Activated CD8-positive, alpha-beta memory T cell treated with anti-CD3 and anti-CD28 coated beads, Interleukin-2, amount 10 ng/mL, durations not matched to agents 7 days and 5 days (primary cell): Measurements from ENCODE around the gene MKS1. TPM values are rescaled to one million over a fixed set of nuclear protein-coding genes. Genes with fewer than 3 reads are reported as not detected.

Experiments used
- ATAC-seq: fragments of 150-1000 bp; cut with Tn5 transposase; one replicate; pipeline ENCODE4 v1.10.0; 2021; ENCODE audit warnings: moderate library complexity
- CTCF ChIA-PET: fragments of 350-600 bp; sonication (Branson Sonifier 250); formaldehyde crosslinking; loops from one replicate; lab custom pipeline; 2021; ENCODE audit warnings: antibody characterized with exemption; lab: Charles Lee
- DNase-seq: peaks from one replicate; pipeline ENCODE4 v3.0.0-alpha.2; 2020
- H3K27ac Mint-ChIP-seq: one replicate; pipeline ENCODE4 v1.8.0; 2021; ENCODE audit warnings: mild to moderate bottlenecking, mixed read lengths
- H3K27me3 Mint-ChIP-seq: one replicate; pipeline ENCODE4 v1.8.0; 2021; ENCODE audit warnings: mixed read lengths
- H3K36me3 Mint-ChIP-seq: one replicate; pipeline ENCODE4 v1.8.0; 2021; ENCODE audit warnings: mild to moderate bottlenecking, mixed read lengths
- H3K4me1 Mint-ChIP-seq: one replicate; pipeline ENCODE4 v1.8.0; 2021; ENCODE audit warnings: mixed read lengths
- H3K4me3 Mint-ChIP-seq: one replicate; pipeline ENCODE4 v1.8.0; 2021; ENCODE audit warnings: mild to moderate bottlenecking, moderate library complexity, mixed read lengths
- H3K9me3 Mint-ChIP-seq: one replicate; pipeline ENCODE4 v1.8.0; 2022; ENCODE audit warnings: low read depth, mixed read lengths
- total RNA-seq, 2 experiments: library from RNA; stranded (reverse); gene quantifications; one replicate each; pipeline ENCODE4 v1.2.3, GENCODE V29; 2021

Gene MKS1
- total RNA-seq, 2 experiments from 2014 or later, result 17.8 to 18.2 TPM

DNA sequence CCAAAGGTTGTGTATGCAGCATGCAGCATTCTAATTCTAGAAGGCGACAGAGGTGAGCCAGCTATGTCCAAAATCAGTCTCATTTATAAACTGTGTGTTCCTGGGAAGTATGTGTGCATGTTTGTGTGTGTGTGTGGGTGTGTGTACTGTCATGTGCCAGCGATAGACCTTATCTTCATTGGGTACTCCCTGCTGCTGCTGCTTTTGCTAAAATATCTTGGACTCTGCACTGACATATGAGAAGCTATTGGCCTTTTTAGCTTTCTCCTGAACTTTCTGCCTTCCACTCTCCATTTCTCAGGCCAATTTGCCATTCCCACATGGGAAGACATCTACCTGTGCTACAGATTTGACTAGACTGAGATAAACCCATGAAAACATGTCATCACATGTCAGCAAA is 17.3 kb upstream of the MKS1 start:
- CTCF ChIA-PET, result interaction anchor here (0.8 to 2.6 kb wide), 2 partner anchors 9 to 13 kb away, joined by 3 to 9 read pairs; no protein-coding TSS in a partner anchor
- peaks cover 10% of the 10 kb centered on the region for H3K4me1 Mint-ChIP-seq
- H3K36me3 Mint-ChIP-seq, result no peaks in the 10 kb centered on the region
- H3K27me3 Mint-ChIP-seq, result peaks cover 79% of the 10 kb centered on the region
- no peak overlapping the region for H3K27ac Mint-ChIP-seq
- no peak overlapping the region for H3K4me3 Mint-ChIP-seq
- no peaks in the 10 kb centered on the region for H3K9me3 Mint-ChIP-seq
- no peak for DNase-seq
- ATAC-seq, result no peak

GRCh38 chr17:58235821-58236220 is 16.8 kb upstream of the MKS1 start:
- Mint-ChIP-seq H3K4me3 (no peak overlapping the region), H3K36me3 (no peaks in the 10 kb centered on the region), H3K27me3 (peaks cover 80% of the 10 kb centered on the region), H3K9me3 (no peaks in the 10 kb centered on the region), H3K4me1 (peaks cover 10% of the 10 kb centered on the region), H3K27ac (no peak overlapping the region)
- DNase-seq, result no peak
- CTCF ChIA-PET, result interaction anchor here (2.6 kb wide), 1 partner anchor 14 kb away, joined by 9 read pairs; no protein-coding TSS in a partner anchor
- ATAC-seq, result no peak

- Mint-ChIP-seq H3K4me1 (peaks cover 10% of the 10 kb centered on the region), H3K36me3 (no peaks in the 10 kb centered on the region), H3K27me3 (peaks cover 71% of the 10 kb centered on the region), H3K4me3 (no peak overlapping the region), H3K27ac (no peak overlapping the region), H3K9me3 (no peaks in the 10 kb centered on the region)
- ATAC-seq, result no peak
- DNase-seq, result no peak
- CTCF ChIA-PET, result interaction anchor here (2.6 kb wide), 1 partner anchor 15 kb away, joined by 9 read pairs; no protein-coding TSS in a partner anchor
Observed at GRCh38 chr17:58234512-58234911, 15.5 kb upstream of the MKS1 start.

- Mint-ChIP-seq H3K27me3 (peaks cover 69% of the 10 kb centered on the region), H3K9me3 (no peaks in the 10 kb centered on the region), H3K27ac (no peak overlapping the region), H3K36me3 (no peaks in the 10 kb centered on the region), H3K4me3 (no peak overlapping the region), H3K4me1 (peaks cover 10% of the 10 kb centered on the region)
- CTCF ChIA-PET, result no interaction called here
- no peak for DNase-seq
- no peak for ATAC-seq
Observed at GRCh38 chr17:58233543-58233942, 14.5 kb upstream of the MKS1 start.

DNA sequence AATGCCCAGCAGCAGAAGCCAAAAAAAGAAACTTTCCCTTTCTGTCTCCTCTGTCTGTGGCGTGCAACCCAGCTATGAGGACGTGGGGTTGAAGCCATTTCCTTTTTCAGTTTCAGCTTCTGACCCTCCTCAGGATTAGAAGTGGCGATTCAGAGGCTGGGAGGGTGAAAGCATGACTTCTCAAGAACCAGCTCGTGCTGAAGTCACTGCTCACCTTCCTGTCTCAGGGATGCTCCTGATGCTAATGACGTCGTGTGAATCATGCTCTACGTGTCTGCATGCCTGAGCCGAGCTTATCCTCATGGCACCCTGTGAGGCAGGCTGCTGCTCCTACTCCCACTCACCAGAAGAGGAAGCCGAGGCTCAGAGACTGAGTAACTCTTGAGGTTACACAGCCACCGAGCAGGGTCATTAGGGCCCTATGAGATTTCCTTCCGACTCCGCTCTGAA is 13.7 kb upstream of the MKS1 start:
- no peak overlapping the region for H3K4me3 Mint-ChIP-seq
- H3K4me1 Mint-ChIP-seq, result peaks cover 10% of the 10 kb centered on the region
- ATAC-seq, result peak; percentile 30
- CTCF ChIA-PET, result interaction anchor here (0.9 kb wide), 1 partner anchor 18 kb away, joined by 3 read pairs; no protein-coding TSS in a partner anchor
- H3K27ac Mint-ChIP-seq, result no peak overlapping the region
- no peak for DNase-seq
- H3K36me3 Mint-ChIP-seq, result no peaks in the 10 kb centered on the region
- no peaks in the 10 kb centered on the region for H3K9me3 Mint-ChIP-seq
- H3K27me3 Mint-ChIP-seq, result peaks cover 68% of the 10 kb centered on the region

DNA sequence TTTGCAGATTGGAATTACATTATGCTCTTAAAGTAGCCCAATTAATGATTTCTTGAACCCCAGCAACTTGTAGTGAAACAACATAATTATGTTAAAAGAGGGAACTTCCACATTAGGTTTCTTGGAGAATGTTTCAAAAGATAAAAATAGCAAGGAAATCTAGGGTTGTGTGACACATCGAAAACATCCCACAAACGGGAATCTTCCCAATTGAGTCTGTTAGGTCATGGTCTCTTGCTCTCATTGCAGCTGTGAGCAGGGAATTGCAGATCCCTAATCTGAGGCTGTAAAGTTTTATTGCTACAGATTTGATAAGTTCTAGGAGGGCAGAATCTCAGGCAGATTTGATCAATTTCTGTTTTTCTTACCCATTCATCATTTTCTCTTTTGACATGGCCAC is 12.6 kb upstream of the MKS1 start:
- CTCF ChIA-PET, result interaction anchor here (1.4 to 2.1 kb wide), 3 partner anchors 11 to 32 kb away, joined by 5 to 7 read pairs (median 6); no protein-coding TSS in a partner anchor
- peaks cover 10% of the 10 kb centered on the region for H3K4me1 Mint-ChIP-seq
- H3K27me3 Mint-ChIP-seq, result peaks cover 58% of the 10 kb centered on the region

DNA sequence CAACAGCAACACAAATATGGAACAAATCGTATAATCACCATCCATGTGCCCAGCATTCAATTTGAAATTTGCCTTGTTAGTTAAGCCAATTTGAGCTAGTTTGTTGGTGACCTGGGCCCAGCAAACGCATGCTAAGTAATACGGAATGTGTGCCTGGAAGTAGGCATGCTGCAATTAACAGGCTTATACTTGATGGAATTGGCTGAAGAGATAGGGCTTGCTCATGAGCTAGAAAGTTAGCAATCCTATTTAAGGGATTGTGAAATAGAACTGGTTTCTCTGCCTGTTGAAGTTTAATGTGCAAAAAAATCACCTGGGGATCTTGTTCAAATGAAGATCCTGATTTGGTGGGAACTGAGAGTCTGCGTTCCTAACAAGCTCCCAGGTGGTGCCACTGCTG is 10.8 kb upstream of the MKS1 start:
- CTCF ChIA-PET, result interaction anchor here (2.1 kb wide), 1 partner anchor 20 kb away, joined by 7 read pairs; no protein-coding TSS in a partner anchor
- H3K36me3 Mint-ChIP-seq, result no peaks in the 10 kb centered on the region
- peaks cover 10% of the 10 kb centered on the region for H3K4me1 Mint-ChIP-seq
- H3K27ac Mint-ChIP-seq, result no peak overlapping the region
- ATAC-seq (no peak), DNase-seq (no peak)
- H3K27me3 Mint-ChIP-seq, result peaks cover 51% of the 10 kb centered on the region
- no peaks in the 10 kb centered on the region for H3K9me3 Mint-ChIP-seq
- H3K4me3 Mint-ChIP-seq, result no peak overlapping the region

More for the DNA sequence above, 12.6 kb upstream of the MKS1 start:
- no peaks in the 10 kb centered on the region for H3K9me3 Mint-ChIP-seq
- H3K36me3 Mint-ChIP-seq, result no peaks in the 10 kb centered on the region
- H3K4me3 Mint-ChIP-seq, result no peak overlapping the region
- ATAC-seq, result no peak
- H3K27ac Mint-ChIP-seq, result no peak overlapping the region
- DNase-seq, result no peak

GRCh38 chr17:58229384-58229783 is 10.3 kb upstream of the MKS1 start:
- H3K27ac Mint-ChIP-seq, result no peak overlapping the region
- ATAC-seq (no peak), DNase-seq (no peak)
- H3K27me3 Mint-ChIP-seq, result peaks cover 48% of the 10 kb centered on the region
- CTCF ChIA-PET, result interaction anchor here (4.3 kb wide), 1 partner anchor 20 kb away, joined by 22 read pairs; no protein-coding TSS in a partner anchor
- peaks cover 12% of the 10 kb centered on the region for H3K4me1 Mint-ChIP-seq
- H3K4me3 Mint-ChIP-seq, result no peak overlapping the region
- H3K36me3 Mint-ChIP-seq, result no peaks in the 10 kb centered on the region
- no peaks in the 10 kb centered on the region for H3K9me3 Mint-ChIP-seq

DNA sequence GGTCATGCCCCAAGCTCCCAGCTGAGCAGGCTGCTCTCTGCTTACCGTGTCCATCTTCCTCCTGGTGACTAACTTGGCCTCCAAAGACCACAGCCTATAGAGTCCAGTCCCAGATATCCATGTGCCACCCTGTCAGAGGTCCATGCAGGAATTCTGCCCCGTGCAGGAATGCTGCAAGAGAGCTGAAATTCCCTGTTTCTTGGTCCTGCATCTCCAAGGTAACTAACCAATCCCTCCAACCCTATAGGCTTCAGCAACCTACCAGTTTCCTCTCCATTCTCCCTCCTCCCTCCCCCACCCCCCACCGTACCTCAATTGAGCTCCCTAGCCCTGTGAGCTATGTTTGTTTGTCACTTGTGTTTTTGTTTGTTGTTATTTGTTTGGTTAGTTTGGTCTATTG is 9.6 kb upstream of the MKS1 start:
- CTCF ChIA-PET, result interaction anchor here (0.8 to 4.3 kb wide), 4 partner anchors 10 to 259 kb away, joined by 3 to 22 read pairs (median 5); partner anchors contain the start of genes HSF5 and MKS1
- Mint-ChIP-seq H3K4me1 (peaks cover 15% of the 10 kb centered on the region), H3K9me3 (no peaks in the 10 kb centered on the region), H3K4me3 (no peak overlapping the region), H3K36me3 (no peaks in the 10 kb centered on the region), H3K27me3 (peaks cover 47% of the 10 kb centered on the region), H3K27ac (no peak overlapping the region)
- ATAC-seq (no peak), DNase-seq (no peak)

GRCh38 chr17:58227733-58228132 is 8.7 kb upstream of the MKS1 start:
- H3K27ac Mint-ChIP-seq, result no peak overlapping the region
- H3K9me3 Mint-ChIP-seq, result no peaks in the 10 kb centered on the region
- ATAC-seq (no peak), DNase-seq (no peak)
- no peaks in the 10 kb centered on the region for H3K36me3 Mint-ChIP-seq
- H3K4me1 Mint-ChIP-seq, result peaks cover 12% of the 10 kb centered on the region
- peaks cover 49% of the 10 kb centered on the region for H3K27me3 Mint-ChIP-seq
- no peak overlapping the region for H3K4me3 Mint-ChIP-seq
- CTCF ChIA-PET, result interaction anchor here (1.1 to 4.3 kb wide), 3 partner anchors 9 to 22 kb away, joined by 3 to 22 read pairs (median 5); partner anchors contain the start of gene MKS1

DNA sequence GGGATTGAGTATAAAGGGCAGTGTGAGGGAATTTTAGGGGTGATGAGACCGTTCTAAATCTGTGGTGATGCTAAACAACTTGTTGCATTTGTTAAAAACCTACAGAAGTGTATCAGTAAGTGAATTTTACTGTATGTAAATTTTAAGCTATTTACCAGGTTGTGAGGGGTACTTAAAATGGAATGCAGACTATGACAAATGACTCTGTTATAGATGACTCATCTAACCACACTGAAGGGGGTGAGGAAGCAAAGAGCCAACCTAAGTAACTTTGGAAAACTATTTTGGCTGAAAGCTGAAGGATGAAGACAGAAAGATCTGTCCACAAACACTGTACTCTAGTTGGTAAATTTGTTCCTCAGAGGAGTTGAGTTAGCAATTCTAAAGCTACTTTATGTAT is 5.3 kb upstream of the MKS1 start:
- Mint-ChIP-seq H3K27ac (no peak overlapping the region), H3K27me3 (peaks cover 29% of the 10 kb centered on the region)
- CTCF ChIA-PET, result interaction anchor here (1.0 kb wide), 1 partner anchor 25 kb away, joined by 3 read pairs; no protein-coding TSS in a partner anchor

GRCh38 chr17:58219789-58220183 is 731 bp upstream of the MKS1 start:
- Mint-ChIP-seq H3K36me3 (no peaks in the 10 kb centered on the region), H3K27me3 (peaks cover 9% of the 10 kb centered on the region), H3K4me1 (peaks cover 27% of the 10 kb centered on the region), H3K4me3 (peak overlapping the region; percentile 89), H3K27ac (peak overlapping the region; percentile 83), H3K9me3 (no peaks in the 10 kb centered on the region)
- DNase-seq (no peak), ATAC-seq (no peak)
- CTCF ChIA-PET, result interaction anchor here (0.7 to 3.0 kb wide), 9 partner anchors 12 to 464 kb away, joined by 3 to 17 read pairs (median 4); no protein-coding TSS in a partner anchor

More for the DNA sequence above, 5.3 kb upstream of the MKS1 start:
- peak; percentile 46 for ATAC-seq
- no peaks in the 10 kb centered on the region for H3K36me3 Mint-ChIP-seq
- no peaks in the 10 kb centered on the region for H3K9me3 Mint-ChIP-seq
- H3K4me3 Mint-ChIP-seq, result no peak overlapping the region
- no peak for DNase-seq
- peaks cover 14% of the 10 kb centered on the region for H3K4me1 Mint-ChIP-seq

GRCh38 chr17:58217766-58218165 is 1.3 kb downstream of the MKS1 start:
- Mint-ChIP-seq H3K4me3 (peak overlapping the region; percentile 51), H3K27ac (peak overlapping the region; percentile 47), H3K36me3 (no peaks in the 10 kb centered on the region), H3K27me3 (no peaks in the 10 kb centered on the region), H3K4me1 (peaks cover 22% of the 10 kb centered on the region), H3K9me3 (no peaks in the 10 kb centered on the region)
- ATAC-seq (no peak), DNase-seq (no peak)
- CTCF ChIA-PET, result interaction anchor here (0.6 to 3.3 kb wide), 4 partner anchors 11 to 531 kb away, joined by 3 to 17 read pairs (median 4); no protein-coding TSS in a partner anchor

GRCh38 chr17:58215685-58216084 is 3.4 kb downstream of the MKS1 start:
- Mint-ChIP-seq H3K4me1 (peaks cover 26% of the 10 kb centered on the region), H3K36me3 (peaks cover 2% of the 10 kb centered on the region), H3K27me3 (no peaks in the 10 kb centered on the region), H3K9me3 (no peaks in the 10 kb centered on the region), H3K4me3 (no peak overlapping the region), H3K27ac (no peak overlapping the region)
- ATAC-seq (no peak), DNase-seq (no peak)
- CTCF ChIA-PET, result interaction anchor here (1.0 to 3.3 kb wide), 2 partner anchors 11 to 16 kb away, joined by 3 to 17 read pairs; no protein-coding TSS in a partner anchor
